Chondrocyte (in vitro differentiated cells): ENCODE data around the gene QDPR. TPM values are rescaled to one million over a fixed set of nuclear protein-coding genes. Genes with fewer than 3 reads are reported as not detected.
A peak's percentile ranks its signal among the peaks of the same experiment; 100 is the strongest.
"Not testable (repeated sequence)": the region's sequence is repeated elsewhere in the genome, so short reads cannot be mapped to it uniquely, and the experiment has no call there.

Experiments
- DNase-seq: peaks from one replicate; pipeline ENCODE4 v3.0.0; 2021; ENCODE audit warnings: mixed read lengths, low spot score
- H3K27ac Mint-ChIP-seq: one replicate; pipeline ENCODE4 v1.8.0; 2021; ENCODE audit warnings: mild to moderate bottlenecking, moderate library complexity, mixed read lengths; ENCODE audit not compliant: unreplicated experiment
- H3K27me3 Mint-ChIP-seq: 2 replicates; pipeline ENCODE4 v1.8.0; 2021; ENCODE audit warnings: low read depth, mixed read lengths
- H3K36me3 Mint-ChIP-seq: 2 replicates; pipeline ENCODE4 v1.8.0; 2021; ENCODE audit warnings: low read depth, mixed read lengths
- H3K4me1 Mint-ChIP-seq: 2 replicates; pipeline ENCODE4 v1.8.0; 2021; ENCODE audit warnings: low read depth, mild to moderate bottlenecking, mixed read lengths
- H3K4me3 Mint-ChIP-seq: one replicate; pipeline ENCODE4 v1.8.0; 2021; ENCODE audit warnings: mild to moderate bottlenecking, moderate library complexity, mixed read lengths; ENCODE audit not compliant: unreplicated experiment
- H3K9me3 Mint-ChIP-seq: 2 replicates; pipeline ENCODE4 v1.8.0; 2021; ENCODE audit warnings: low read depth, mixed read lengths
- CTCF ChIP-seq: fragments of 200-600 bp; sonication (generic); IDR thresholded peaks from 2 replicates; pipeline ENCODE4 v1.5.0; 2021; ENCODE audit warnings: antibody characterized with exemption, mild to moderate bottlenecking, moderate library complexity
- total RNA-seq: library from RNA; stranded (reverse); gene quantifications from 3 replicates; pipeline ENCODE4 v1.2.1, GENCODE V29; 2021

QDPR gene
- total RNA-seq, 1 donor from 2014 or later = 23.3 TPM

DNA sequence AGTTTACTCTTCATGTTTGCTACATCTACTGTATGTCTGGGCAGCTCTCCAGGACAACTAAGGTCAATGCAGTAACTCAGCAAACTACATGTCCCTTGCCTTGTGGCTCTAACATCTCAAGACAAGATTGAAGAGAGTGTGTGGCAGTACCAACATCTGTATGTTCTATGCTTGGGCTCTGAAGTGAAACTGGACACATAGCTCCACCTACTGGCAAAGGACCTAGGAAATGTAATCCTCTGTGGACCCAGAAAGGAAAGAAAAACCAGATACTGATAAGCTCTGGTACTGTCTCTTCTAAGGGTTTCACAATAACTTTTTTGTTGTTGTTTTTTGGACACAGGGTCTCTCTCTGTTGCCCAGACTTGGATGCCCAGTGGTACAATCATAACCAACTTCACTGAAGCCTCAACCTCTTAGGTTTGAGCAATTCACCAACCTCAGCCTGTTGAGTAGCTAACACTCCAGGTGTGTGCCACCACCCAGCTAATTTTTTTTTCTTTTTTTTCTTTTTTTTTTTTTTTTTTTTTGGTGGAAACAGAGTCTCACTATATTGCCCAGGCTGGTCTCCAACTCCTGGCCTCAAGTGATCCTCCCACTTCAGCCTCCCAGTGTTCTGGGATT lies 64.1 kb downstream of the QDPR start:
- no peak for DNase-seq
- H3K27me3 Mint-ChIP-seq = peaks cover 9% of the 10 kb centered on the region
- peaks cover 7% of the 10 kb centered on the region for H3K4me1 Mint-ChIP-seq
- peak; percentile 91 for TF ChIP-seq CTCF
- no peaks in the 10 kb centered on the region for H3K36me3 Mint-ChIP-seq
- peaks cover 14% of the 10 kb centered on the region for H3K9me3 Mint-ChIP-seq
- H3K27ac Mint-ChIP-seq = no peak overlapping the region
- no peak overlapping the region for H3K4me3 Mint-ChIP-seq

- peaks cover 9% of the 10 kb centered on the region for H3K27me3 Mint-ChIP-seq
- no peaks in the 10 kb centered on the region for H3K36me3 Mint-ChIP-seq
- no peak overlapping the region for H3K4me3 Mint-ChIP-seq
- H3K4me1 Mint-ChIP-seq = peaks cover 7% of the 10 kb centered on the region
- peaks cover 20% of the 10 kb centered on the region for H3K9me3 Mint-ChIP-seq
- DNase-seq = no peak
- H3K27ac Mint-ChIP-seq = no peak overlapping the region
- TF ChIP-seq CTCF = no peak
Observed at GRCh38 chr4:17447056-17447455, 64.8 kb downstream of the QDPR start.

- H3K27me3 Mint-ChIP-seq, H3K27ac Mint-ChIP-seq, DNase-seq: not testable (repeated sequence)
Observed at GRCh38 chr4:17442477-17442876, 69.4 kb downstream of the QDPR start.

GRCh38 chr4:17437396-17437795 lies 74.5 kb downstream of the QDPR start:
- Mint-ChIP-seq H3K4me1 (no peaks in the 10 kb centered on the region), H3K9me3 (peaks cover 11% of the 10 kb centered on the region), H3K4me3 (no peak overlapping the region), H3K36me3 (no peaks in the 10 kb centered on the region), H3K27ac (no peak overlapping the region), H3K27me3 (no peaks in the 10 kb centered on the region)
- TF ChIP-seq CTCF = no peak
- DNase-seq = no peak

More at GRCh38 chr4:17442477-17442876, 69.4 kb downstream of the QDPR start:
- H3K4me3 Mint-ChIP-seq, H3K4me1 Mint-ChIP-seq, H3K36me3 Mint-ChIP-seq: not testable (repeated sequence)
- H3K9me3 Mint-ChIP-seq = peaks cover 29% of the 10 kb centered on the region

DNA sequence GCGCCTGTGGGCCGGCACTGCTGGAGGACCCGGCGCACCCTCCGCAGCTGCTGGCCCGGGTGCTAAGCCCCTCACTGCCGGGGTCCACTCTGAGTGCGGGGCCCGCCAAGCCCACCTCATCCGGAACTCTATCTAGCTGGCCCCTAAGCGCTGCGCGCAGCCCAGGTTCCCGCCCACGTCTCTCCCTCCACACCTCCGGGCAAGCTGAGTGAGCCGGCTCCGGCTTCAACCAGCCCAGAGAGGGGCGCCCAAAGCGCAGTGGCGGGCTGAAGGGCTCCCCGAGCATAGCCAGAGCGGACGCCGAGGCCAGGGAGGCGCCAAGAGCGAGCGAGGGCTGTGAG lies 75.2 kb downstream of the QDPR start:
- peaks cover 9% of the 10 kb centered on the region for H3K9me3 Mint-ChIP-seq
- no peaks in the 10 kb centered on the region for H3K4me1 Mint-ChIP-seq
- no peak overlapping the region for H3K4me3 Mint-ChIP-seq
- peak; percentile 76 for DNase-seq
- H3K27me3 Mint-ChIP-seq = no peaks in the 10 kb centered on the region
- no peak overlapping the region for H3K27ac Mint-ChIP-seq
- no peaks in the 10 kb centered on the region for H3K36me3 Mint-ChIP-seq
- TF ChIP-seq CTCF = no peak

Other genes starting within 250 kb of the QDPR start
- gene CLRN2, start 3.1 kb upstream of the QDPR start, total RNA-seq = not detected in 3 replicates
- gene LAP3, start 65.1 kb upstream of the QDPR start, total RNA-seq = 38.5 to 43.7 TPM (median 39.2 TPM) in 3 replicates
- gene MED28, start 102.6 kb upstream of the QDPR start, total RNA-seq = 28.9 to 35.1 TPM (median 29.8 TPM) in 3 replicates